Right kidney (tissue), 1 donor: ENCODE measurements around the gene RAD51B.
"Not testable (repeated sequence)": the region's sequence is repeated elsewhere in the genome, so short reads cannot be mapped to it uniquely, and the experiment has no call there.

Experiments used
- DNase-seq: peaks from one replicate; pipeline ENCODE4 v3.0.0-alpha.2; 2016

RAD51B gene

DNA sequence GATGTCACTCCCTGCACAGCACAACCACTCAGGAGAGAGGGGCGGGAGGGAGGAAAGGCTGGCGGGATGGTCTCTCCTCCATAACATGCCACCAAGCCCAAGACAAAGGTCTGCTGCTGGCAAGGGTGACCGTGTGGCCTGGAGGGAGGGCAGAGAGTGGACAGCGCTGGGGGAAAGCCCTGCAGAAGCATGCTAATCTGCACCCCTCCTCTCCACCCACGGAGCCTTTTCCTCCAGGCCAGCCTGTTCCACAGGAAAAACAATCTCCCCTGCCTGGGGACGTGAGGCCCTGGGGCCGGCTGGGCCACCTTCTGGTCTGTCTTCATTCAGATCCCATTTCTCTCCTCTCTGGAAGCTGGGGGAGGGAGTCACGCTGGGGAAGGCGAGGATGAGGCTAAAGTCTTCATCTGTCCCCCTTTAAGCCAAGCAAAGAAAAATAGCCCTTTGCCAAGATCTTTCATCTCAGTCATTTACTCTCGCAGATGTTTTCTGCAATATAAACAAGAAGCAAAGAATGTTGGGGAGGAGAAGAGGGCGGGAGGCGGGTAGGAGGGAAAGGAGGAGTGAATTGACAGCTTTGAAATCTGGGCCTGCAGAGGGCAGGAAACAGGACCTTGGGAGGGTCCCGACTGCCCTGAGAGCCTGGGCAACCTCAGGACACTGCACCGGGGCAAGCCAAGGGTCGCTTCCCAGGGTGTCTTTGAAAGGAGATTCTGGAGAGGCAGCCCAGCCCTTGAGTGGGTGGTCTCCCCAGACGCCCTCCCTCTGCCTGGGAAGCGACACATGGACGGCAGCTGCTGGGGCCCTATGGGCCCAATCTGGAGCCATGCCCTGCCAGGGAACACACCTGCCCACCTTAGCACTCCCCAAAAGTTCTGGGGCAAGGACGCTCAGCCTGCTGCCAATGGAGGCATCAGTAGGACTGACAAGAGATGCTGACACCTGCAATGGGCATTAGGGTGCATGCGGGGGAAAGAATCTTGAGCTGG, 839.7 kb downstream of the RAD51B start:
- DNase-seq: peak; percentile 76

DNA sequence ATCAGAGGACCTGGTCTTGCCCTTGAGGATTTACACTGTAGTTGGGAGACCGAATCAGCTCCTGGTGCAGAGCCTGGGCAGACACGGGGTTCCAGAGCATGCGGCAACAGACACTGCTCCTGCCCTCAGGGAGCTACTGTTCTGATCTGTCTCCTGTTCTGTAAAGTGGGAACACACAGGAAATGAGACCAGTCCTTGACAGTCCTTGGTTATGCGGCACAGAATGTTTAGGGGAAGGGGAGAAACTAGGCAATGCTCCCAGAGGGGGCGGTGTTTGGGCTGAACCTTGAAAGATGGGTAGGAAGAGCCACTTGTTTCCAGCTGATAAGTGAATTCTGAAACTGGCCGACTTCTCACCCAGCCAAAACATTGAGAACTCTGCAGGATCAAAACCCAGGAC, 840.9 kb downstream of the RAD51B start:
- DNase-seq: no peak

DNA sequence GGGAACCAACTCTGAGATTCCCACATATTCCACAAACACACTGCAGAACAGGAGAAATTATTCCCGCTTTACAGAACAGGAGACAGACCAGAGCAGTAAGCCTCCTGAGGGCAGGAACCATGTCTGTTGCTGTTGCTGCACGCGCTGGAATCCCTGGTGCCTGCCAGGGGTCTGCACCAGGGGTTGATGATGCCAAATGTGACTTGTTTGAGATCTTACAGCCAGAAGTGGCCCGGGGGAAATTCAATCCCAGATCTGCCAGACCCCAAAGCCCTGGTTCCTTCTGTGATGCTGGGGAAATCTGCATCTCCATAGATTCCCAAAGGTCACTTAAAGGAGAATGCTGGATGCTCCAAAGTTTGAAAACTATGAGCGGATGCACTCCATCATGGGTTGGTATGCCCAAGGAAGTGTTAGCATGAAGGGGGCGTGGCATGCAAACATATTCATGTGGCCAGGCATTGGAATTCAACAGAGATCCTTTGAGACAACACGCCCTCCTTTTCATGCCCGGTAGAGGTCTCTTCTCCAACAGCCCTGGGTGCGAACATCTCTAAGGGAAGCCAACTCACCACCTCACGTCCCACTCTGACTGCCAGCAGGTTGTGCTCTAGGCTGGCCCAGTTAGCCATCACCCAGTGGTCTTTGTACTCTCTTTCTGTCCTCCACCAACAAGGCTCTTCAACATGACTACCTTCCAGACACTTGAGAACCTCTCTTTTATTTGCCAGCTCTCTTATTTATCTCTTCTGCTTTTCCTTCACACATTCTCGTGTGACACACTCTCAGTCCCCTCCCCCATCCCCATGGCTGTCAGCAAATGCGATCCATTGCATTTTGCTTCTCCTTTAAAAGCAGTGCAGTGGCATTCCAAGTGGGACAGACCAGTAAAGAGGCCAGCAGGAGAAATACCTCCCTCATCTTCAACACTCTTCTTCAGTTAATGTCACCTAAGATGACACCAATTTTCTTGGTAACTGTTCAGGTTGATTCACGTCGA, 841.9 kb downstream of the RAD51B start:
- peak; percentile 7 for DNase-seq

DNA sequence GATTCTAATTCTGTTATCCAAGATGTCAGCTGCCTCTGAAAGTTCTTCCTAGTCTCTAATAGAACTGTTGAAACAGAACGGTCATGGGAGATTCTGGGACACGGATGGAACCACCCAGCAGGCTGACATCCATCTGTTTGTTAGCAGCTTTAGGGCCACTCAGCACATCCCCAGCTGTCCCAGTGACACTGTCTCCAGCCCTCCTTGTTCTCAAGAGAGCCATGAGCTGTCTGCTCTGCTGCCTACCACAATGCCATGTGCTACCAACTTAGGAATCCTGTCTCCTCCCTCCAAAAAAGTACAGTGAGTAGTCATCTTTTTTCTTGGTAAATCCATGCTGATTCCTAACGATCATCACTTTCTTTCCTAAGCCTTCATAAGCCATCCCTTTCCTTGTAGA, 842.8 kb downstream of the RAD51B start:
- DNase-seq: peak; percentile 5

DNA sequence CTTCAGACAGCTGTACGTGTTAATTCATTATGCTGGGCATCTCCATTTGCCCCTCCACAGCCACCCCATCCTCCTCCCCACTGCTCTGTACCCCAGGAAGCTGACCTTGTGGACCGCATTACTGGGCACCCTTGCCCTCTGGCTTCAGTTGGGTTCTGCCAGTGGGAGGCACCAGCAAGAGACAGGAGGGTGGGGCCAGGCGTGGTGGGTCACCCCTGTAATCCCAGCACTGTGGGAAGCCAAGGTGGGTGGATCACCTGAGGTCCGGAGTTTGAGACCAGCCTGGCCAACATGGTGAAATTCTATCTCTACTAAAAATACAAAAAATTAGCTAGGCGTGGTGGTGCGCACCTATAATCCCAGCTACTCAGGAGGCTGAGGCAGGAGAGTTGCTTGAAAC, 843.2 kb downstream of the RAD51B start:
- DNase-seq: not testable (repeated sequence)

DNA sequence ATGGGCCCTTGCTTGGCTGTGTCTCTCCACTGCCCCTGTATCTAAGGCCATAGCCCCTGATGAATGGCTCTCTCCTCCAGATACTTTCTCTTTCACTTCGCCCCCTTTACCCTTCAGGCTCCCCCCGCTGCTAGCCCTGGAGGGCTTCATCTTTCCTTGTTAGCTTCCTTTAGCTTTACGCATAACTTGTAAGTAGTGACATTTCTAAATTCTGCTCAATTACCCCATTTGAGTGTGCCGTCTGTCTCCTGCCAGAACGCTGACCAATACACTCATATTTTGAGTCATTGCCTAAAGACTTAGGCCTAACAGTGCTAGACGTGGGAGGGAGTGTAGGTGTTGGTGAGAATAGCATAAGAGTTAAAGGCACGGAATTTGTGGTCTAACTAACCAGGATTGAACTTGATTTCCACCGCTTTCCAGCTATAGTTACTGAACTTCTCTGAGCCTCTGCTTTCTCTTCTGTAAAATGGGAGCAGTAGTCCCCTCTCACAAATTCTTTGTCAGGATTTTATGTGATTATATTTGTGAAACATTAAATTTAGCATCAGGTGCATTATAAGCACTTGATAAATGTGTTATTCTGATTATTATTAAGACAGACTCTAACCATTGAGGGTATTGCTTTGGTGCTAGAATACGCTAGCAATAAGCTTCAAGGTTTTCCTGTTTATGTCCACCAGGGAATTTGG, 844.0 kb downstream of the RAD51B start:
- peak; percentile 6 for DNase-seq

DNA sequence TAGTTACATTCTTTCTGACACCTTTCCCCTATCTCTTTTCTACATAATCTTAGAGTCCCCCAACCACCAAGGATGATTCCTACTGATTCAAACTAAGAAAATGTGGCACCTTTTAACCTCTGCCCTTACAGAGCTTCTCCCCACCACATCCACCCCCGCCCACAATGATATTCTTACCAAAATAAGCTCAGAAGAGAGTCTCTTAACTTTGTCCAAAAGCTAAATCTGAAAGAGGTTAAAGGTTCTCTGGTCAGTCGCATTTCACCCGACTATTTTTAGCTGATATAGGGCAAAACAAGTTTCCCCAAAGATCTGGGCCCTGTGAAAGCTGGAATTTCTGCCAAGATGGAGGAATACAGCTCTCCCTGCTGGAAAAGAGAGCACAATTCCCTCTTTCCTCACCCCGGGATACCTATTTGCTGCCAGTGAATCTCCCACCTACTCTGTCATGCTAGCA, 844.7 kb downstream of the RAD51B start:
- DNase-seq: peak; percentile 18

DNA sequence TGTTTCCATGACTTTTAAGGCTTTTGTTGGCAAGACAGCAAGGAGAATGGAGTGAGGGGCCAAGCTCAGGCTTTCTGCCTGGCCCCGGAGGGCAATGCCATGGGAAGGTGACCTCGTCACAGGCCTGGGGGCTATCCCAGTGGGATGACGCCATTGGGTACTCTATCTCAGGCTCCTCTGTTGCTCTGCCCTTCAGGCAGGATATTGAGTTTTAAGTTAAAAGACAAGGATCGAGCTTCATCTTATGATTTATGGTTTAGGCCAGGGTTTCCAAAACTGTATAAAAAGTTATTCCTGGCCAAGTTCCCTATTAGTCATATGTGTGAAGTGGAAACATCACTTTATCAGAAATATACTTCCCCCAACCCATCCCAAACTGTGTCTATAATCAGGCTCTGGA, 845.6 kb downstream of the RAD51B start:
- no peak for DNase-seq

DNA sequence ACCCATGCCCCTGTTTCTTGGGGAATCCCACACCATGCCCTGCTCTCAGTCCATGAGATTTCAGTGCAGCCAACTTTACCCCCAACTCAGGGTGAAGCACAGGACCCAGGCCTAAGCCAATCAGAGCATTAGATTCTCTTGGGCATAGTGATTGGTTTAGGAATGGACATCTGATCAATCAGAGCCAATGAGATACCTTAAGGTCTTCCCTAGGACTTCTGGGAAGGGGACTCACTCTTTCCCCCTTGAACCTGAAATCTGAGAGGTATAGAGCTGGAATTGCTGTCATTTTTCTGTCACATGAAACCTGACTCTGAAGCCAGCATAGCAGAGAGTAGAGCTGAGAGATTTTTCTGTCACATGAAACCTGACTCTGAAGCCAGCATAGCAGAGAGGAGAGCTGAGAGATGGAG, 846.2 kb downstream of the RAD51B start:
- DNase-seq: peak; percentile 13

DNA sequence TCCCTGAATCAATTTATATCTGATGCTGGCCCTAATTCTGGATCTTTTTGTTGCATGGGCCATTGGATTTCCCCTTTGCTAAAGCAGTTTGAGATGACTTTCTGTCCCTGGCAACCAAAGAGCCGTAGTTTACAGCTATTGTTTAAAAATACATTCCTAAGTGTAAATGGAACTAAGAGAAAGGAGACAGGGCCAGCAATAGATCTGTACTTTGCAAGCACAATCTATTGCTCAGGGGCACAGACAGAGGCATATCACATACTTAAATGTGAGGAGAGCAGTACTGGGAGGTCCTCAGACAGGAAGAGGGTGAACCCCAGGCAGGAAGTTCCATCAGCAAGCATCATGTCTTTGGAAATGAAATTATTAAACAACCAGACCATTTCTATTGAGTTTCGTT, 846.7 kb downstream of the RAD51B start:
- DNase-seq: peak; percentile 6

DNA sequence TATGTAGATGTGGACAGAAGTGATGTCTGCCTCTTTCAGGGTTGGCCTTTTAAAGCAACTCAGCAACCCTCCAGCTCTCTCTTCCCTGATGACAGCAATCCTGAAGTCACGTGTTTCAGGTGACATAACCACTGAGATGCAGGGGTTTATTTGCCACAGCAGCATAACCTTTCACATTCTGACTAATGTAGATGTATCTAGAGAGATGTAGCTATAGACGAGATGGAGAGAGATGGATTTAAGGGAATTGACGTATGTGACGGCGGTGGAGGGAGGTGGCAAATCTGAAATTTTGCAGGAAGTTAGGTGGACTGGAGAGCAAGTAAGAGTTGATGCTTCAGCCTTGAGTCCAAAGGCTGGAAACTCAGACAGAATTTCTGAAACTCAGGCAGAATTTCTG, 847.3 kb downstream of the RAD51B start:
- DNase-seq: no peak

DNA sequence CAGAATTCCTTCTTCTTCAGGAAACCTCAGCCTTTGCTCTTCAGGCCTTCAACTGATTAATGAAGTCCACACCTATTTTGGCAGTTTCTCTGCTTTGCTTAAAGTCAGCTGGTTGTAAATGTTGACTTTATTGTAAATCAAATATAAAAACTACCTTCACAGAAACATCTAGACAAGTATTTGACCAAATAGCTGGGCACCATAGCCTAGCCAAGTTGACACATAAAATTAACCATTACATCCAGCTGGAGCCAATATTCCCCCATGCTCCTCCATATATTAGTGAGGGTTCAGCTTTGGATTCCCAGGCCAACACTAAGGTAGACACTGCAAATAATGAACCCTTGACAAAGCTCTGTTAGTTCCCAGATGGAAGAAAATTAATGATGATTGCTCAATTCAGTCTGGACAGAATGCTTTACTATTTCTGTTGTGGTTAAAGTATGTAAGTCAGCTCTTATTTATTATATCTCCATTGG, 847.8 kb downstream of the RAD51B start:
- DNase-seq: peak; percentile 4

DNA sequence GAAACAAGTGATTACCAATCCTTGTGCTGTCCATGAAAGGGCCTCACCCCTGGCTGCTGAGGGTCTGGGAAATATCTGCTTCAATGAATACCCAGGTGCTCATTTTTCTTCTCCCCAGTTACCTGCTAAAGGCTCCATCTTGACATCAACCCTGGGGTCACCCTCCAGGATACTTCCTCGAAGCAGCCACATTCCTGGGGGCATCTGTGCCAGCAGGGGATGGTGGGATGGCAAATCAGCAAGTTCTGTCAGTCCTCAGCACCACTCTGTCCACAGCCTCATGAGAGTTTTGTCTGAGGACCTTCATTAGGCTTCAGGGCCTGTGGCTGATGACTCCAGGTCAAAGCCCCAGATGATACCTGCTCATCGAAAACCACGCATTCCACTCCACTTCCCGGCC, 848.4 kb downstream of the RAD51B start:
- DNase-seq: no peak

DNA sequence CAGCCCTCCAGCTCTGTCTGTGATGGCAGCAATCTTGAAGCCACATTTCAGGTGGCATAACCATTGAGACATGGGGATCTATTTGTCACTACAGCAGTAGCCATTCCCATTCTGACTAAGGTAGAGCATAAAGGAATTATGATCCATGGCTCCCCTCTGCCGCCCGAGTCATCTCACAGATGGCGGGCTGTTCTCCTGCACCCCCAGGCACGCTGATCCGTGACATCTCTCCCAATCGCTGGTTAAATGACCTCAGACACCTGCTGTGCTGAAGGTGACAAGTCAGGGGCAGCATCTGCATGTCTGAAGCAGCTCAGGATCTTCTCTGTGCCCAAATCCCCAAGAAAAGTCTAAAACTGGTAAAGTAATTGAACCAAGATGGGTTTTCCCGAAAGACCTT, 849.0 kb downstream of the RAD51B start:
- DNase-seq: no peak

DNA sequence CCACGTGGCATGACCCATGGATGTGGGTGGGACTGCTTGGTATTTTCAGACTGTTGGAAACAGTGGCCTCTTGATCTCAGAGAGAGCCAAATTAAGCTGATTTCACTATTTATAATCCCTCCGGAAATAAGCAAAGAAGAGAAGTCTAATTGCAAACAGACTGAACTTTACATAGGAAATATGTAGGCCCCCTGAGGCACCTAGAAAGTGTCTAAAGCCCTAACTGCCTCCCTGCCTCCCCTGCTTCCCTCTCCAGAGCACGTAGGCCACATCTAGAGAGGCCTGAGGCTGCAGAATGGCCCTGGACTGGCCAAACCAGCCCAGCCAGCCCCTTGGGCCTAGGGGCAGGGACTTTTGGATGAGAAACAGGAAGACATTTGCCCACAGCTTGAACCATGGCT, 849.5 kb downstream of the RAD51B start:
- no peak for DNase-seq

DNA sequence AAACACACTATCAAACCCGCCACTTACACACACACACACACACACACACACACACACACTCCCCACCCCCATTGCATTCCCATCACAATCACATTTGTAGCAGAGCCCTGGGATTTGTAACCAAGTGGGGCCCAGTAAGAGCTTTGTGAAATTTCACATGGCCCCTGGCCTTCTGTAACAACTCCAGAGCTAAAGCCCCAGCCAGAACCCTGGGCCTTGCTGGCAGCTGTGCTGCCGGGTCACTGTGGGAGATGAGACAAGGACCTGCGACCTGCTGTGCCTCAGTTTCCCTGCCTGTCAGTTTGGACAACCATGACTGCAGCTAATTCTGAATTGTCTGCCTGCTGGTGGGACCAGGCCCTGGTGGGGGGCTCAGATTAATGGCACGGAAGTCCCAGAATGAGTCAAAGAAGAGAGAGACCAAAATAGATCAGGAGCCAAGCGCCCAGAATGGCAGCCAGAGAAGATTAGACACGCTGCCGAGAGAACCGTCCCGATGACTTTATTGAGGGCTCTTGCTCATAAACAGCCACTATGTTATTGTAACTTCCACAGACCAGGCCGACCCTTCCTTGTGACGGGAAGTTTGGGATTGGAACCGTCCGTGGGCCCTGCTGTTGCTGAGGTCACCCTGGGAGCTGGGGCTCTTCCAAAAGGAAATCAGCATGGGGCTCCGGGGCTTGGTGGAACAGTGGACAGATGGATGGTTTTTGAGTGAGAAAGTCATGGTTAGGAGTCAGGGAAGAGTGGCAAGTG, 850.2 kb downstream of the RAD51B start:
- DNase-seq: no peak

DNA sequence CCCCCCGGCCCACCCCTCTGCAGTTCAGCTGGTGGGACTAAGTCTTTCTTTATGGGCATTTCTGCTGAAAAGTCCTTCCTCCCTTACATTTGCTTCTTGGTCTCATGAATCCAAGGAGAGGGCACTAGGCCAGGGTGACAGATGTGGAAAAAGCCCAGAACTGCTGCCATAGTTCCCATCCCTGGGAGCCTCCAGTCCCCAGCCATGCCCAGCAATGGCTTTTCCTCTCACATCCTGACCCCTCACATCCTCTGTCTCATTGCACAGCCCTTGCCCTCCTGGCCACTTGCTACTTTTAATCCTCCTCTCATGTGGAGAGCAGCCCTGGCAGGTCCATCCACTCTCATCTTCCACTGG, 850.8 kb downstream of the RAD51B start:
- no peak for DNase-seq

DNA sequence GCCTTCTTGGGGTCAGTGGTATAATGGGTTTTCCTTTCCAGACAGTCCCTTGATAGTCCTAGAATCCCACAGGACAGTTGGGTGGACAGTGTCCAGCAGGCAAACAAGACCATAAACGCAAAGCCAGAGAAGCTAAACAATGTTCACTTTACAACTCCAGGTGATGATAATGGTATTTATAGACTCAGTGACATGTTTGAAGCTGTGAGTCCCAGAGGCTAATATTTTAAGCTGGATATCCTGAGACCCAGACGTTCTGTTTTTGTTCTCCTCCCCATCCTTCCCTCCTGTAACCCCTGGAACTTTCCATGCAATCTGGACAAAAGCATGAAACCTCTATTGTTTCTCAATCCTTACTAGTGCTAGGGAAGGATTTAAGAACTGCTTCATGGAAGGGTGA, 852.3 kb downstream of the RAD51B start:
- no peak for DNase-seq

DNA sequence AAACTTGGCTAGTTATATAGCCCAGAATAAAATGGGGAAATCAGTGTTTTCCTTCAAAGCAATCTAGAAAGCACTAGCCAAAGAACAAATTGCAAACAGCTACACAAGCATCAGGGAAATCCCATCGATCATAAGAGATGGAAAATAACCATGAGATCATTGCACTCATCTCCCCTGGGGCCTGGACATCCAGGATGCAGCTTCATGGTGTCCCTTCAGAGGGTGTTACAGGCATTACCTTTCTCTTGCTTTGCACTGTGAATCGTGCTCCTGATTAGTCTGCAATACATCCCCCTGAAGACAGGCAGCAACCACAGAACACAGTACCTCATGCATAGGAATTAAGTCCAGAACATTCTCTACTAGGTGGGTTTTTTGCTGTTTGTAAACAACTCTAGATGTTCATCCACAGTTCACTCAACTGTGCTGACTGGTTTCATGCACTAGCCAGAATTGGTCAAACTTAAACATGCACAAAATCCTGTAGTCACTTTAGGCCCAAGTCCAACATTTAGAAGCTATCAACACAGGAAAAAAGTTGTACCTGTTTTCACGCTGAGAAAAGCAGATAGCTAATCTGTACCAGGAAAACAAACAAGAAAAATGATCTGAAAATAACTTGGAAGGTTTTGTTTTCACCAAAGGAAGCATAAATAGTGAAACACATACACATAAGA, 853.2 kb downstream of the RAD51B start:
- DNase-seq: no peak

DNA sequence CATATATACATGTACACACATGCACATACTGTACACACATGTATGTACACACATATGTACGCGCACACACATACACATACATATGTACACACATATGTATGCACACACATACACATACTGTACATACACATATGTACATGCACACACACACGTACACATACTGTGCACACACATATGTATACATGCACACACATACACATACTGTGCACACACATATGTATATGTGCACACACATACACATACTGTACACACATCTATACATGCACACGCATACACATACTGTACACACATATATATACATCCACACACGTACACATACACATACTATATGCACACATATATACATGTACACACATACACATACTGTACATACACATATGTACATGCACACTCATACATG, 853.9 kb downstream of the RAD51B start:
- no peak for DNase-seq
